ENCODE data around the gene PTPRU.

DNA sequence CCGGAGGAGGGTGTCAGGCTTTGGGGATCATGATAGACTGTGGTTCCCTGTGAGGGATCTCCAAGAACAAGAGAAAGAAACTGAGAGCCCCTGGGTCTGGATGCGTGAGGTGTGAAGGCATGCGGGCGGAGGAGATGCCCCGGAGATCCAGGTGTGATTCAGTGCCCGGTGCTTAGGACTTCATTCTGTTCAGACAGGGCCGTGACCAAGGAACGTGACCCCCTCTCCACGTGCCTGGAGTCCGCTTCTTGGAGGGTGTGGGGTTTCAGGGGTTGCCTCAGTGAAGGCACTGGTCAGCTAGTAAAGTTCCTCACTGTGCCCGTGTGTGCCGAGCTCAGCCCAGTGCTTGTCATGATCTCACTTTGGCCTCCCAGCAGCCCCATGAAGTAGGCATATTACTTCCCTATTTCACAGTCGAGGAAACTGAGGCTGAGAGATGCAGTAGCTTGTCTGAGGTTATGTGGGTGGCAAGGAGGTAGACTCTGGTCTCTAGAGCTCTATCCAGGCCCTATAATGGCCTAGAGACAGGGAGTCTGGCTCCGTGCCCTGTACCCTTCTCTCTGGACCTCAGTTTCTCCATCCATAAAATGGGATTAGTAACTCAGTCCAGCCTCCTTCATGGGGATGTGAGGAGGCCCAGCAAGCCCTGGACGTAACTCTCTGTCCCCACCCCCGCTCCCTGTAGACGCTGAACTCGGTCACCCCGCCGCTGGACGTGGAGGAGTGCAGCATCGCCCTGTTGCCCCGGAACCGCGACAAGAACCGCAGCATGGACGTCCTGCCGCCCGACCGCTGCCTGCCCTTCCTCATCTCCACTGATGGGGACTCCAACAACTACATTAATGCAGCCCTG lies 81.0 kb downstream of the PTPRU start:
- TF ChIP-seq RCOR1 (IDR thresholded peaks at IDR 0.05; ENCODE audit: low read length) (no peak), GATA2 (CRISPR knock-in tag; IDR thresholded peaks at IDR 0.05) (no peak), POLR2AphosphoS5 (IDR thresholded peaks at IDR 0.05; ENCODE audit: low read depth, low read length) (no peak), ZBTB33 (IDR thresholded peaks at IDR 0.05; ENCODE audit: borderline replicate concordance, low read depth) (no peak), TEAD4 (IDR thresholded peaks at IDR 0.05; ENCODE audit: borderline replicate concordance, insufficient read depth) (no peak), FOXM1 (IDR thresholded peaks at IDR 0.05; ENCODE audit: low read depth) (no peak), RAD21 (IDR thresholded peaks at IDR 0.05; ENCODE audit: low read length) (no peak), MAX (IDR thresholded peaks at IDR 0.05; ENCODE audit: low read depth) (no peak)
- TF ChIP-seq, protein P1, sequence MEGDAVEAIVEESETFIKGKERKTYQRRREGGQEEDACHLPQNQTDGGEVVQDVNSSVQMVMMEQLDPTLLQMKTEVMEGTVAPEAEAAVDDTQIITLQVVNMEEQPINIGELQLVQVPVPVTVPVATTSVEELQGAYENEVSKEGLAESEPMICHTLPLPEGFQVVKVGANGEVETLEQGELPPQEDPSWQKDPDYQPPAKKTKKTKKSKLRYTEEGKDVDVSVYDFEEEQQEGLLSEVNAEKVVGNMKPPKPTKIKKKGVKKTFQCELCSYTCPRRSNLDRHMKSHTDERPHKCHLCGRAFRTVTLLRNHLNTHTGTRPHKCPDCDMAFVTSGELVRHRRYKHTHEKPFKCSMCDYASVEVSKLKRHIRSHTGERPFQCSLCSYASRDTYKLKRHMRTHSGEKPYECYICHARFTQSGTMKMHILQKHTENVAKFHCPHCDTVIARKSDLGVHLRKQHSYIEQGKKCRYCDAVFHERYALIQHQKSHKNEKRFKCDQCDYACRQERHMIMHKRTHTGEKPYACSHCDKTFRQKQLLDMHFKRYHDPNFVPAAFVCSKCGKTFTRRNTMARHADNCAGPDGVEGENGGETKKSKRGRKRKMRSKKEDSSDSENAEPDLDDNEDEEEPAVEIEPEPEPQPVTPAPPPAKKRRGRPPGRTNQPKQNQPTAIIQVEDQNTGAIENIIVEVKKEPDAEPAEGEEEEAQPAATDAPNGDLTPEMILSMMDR (IDR thresholded peaks at IDR 0.05) = no peak

All from SK-N-SH (cell line).